Endothelial cell of umbilical vein (primary cell): ENCODE data around the gene CCR5AS.

ENCODE experiments used
- BruUV-seq: library from RNA; stranded (reverse); fragments of 400-500 nt; replicated peaks from 2 replicates; lab custom pipeline; 2021; lab: Mats Ljungman, UMichigan
- CTCF ChIA-PET: fragments of 300-600, 350-600 bp; sonication (Branson Sonifier 250); formaldehyde crosslinking; loops from one replicate; lab custom pipeline; 2021; ENCODE audit warnings: antibody characterized with exemption, inconsistent platforms; lab: Charles Lee
- POLR2A ChIA-PET: fragments of 300-600, 350-600 bp; sonication (Branson Sonifier 250); formaldehyde crosslinking; loops from one replicate; lab custom pipeline; 2021; ENCODE audit warnings: antibody characterized with exemption, inconsistent platforms; lab: Charles Lee
- DNase-seq: peaks from one replicate; pipeline ENCODE4 v3.0.0-alpha.2; 2011; ENCODE audit warnings: low read depth, low spot score
- FAIRE-seq: peaks from 2 replicates; lab custom pipeline; 2011; peaks lifted over from hg19 to GRCh38; lab: Jason Lieb, UNC
- H2AFZ ChIP-seq: 2 replicates; pipeline ENCODE4 v1.6.0; 2012; ENCODE audit warnings: low read depth, low read length, control low read depth, inconsistent platforms
- H3K27ac ChIP-seq: 2 replicates; pipeline ENCODE4 v1.5.1; 2011; ENCODE audit warnings: low read depth, mild to moderate bottlenecking, control low read depth, low read length, moderate library complexity; ENCODE audit not compliant: insufficient read depth
- H3K27me3 ChIP-seq, 2 experiments: 2 replicates each; pipeline versions ENCODE4 v1.6.0 to v1.6.1; 2011; ENCODE audit warnings: low read length in 2 of 2, mixed read lengths in 1 of 2; ENCODE audit not compliant: control insufficient read depth in 2 of 2, insufficient read depth in 2 of 2
- H3K36me3 ChIP-seq, 2 experiments: 2 replicates in 1 of 2; 3 replicates in 1 of 2; pipeline ENCODE4 v1.5.1; 2011; ENCODE audit warnings: low read length in 2 of 2, mild to moderate bottlenecking in 1 of 2, moderate library complexity in 1 of 2; ENCODE audit not compliant: control insufficient read depth in 2 of 2, insufficient read depth in 2 of 2; ENCODE audit errors: extremely low read depth in 1 of 2
- H3K4me1 ChIP-seq: 3 replicates; pipeline ENCODE4 v1.5.1; 2011; ENCODE audit warnings: mild to moderate bottlenecking, low read length; ENCODE audit not compliant: control insufficient read depth, insufficient read depth; ENCODE audit errors: extremely low read depth
- H3K4me2 ChIP-seq: 2 replicates; pipeline ENCODE4 v1.6.1; 2011; ENCODE audit warnings: low read length, control low read depth, mixed read lengths; ENCODE audit not compliant: insufficient read depth
- H3K4me3 ChIP-seq, 3 experiments: fragments of 200-600 bp in 1 of 3; sonication (generic), shearing (Covaris generic) in 1 of 3; replicated peaks in 1 of 3; 2 replicates each; pipeline ENCODE4 v1.5.1; 2011 to 2016; ENCODE audit warnings: control low read depth in 3 of 3, low read length in 3 of 3, mild to moderate bottlenecking in 2 of 3, inconsistent platforms in 1 of 3, low read depth in 1 of 3, moderate library complexity in 1 of 3; ENCODE audit not compliant: insufficient read depth in 1 of 3
- H3K79me2 ChIP-seq: 2 replicates; pipeline ENCODE4 v1.6.0; 2012; ENCODE audit warnings: low read length, inconsistent platforms; ENCODE audit not compliant: control insufficient read depth, insufficient read depth
- H3K9ac ChIP-seq: replicated peaks from 2 replicates; pipeline ENCODE3; 2011; ENCODE audit warnings: low read length, control low read depth; ENCODE audit not compliant: insufficient read depth; ENCODE audit errors: extremely low read depth
- H3K9me1 ChIP-seq: replicated peaks from 3 replicates; pipeline ENCODE4 v1.6.0; 2011; ENCODE audit warnings: mild to moderate bottlenecking, low read length; ENCODE audit not compliant: control insufficient read depth, insufficient read depth; ENCODE audit errors: extremely low read depth
- H3K9me3 ChIP-seq: replicated peaks from 2 replicates; pipeline ENCODE4 v1.5.1; 2012; ENCODE audit warnings: low read length, inconsistent platforms; ENCODE audit not compliant: control insufficient read depth, insufficient read depth
- H4K20me1 ChIP-seq: replicated peaks from 2 replicates; pipeline ENCODE3; 2011; ENCODE audit warnings: mild to moderate bottlenecking, low read length; ENCODE audit not compliant: control insufficient read depth, insufficient read depth; ENCODE audit errors: extremely low read depth
- CTCF ChIP-seq, 2 donors: IDR thresholded peaks; 1 replicate in 1 of 2; 2 replicates in 1 of 2; pipeline ENCODE4 v1.5.1; 2011; ENCODE audit warnings: low read length in 2 of 2, mild to moderate bottlenecking in 2 of 2, moderate library complexity in 2 of 2, control low read depth in 1 of 2, inconsistent platforms in 1 of 2, low read depth in 1 of 2; ENCODE audit not compliant: insufficient read depth in 1 of 2; ENCODE audit errors: extremely low read depth in 1 of 2
- EZH2 ChIP-seq: IDR thresholded peaks from 2 replicates; pipeline ENCODE4 v1.6.1; 2012; ENCODE audit warnings: borderline replicate concordance, low read depth, mild to moderate bottlenecking, moderate library complexity, low read length, inconsistent platforms; ENCODE audit not compliant: severe bottlenecking
- FOS ChIP-seq: IDR thresholded peaks from 2 replicates; pipeline ENCODE4 v1.6.1; 2011; ENCODE audit warnings: mild to moderate bottlenecking, low read length, moderate library complexity, borderline replicate concordance; ENCODE audit not compliant: insufficient read depth
- GATA2 ChIP-seq: IDR thresholded peaks from 2 replicates; pipeline ENCODE4 v1.7.0; 2011; ENCODE audit warnings: low read depth, mild to moderate bottlenecking, moderate library complexity, mixed read lengths, low read length; ENCODE audit not compliant: insufficient read length, insufficient read depth
- JUN ChIP-seq: IDR thresholded peaks from 2 replicates; pipeline ENCODE4 v1.6.1; 2011; ENCODE audit warnings: borderline replicate concordance, low read depth; ENCODE audit not compliant: insufficient read length, insufficient read depth
- MAX ChIP-seq: IDR thresholded peaks from 2 replicates; pipeline ENCODE4 v1.6.1; 2011; ENCODE audit not compliant: insufficient read depth, insufficient read length
- MYC ChIP-seq: IDR thresholded peaks from one replicate; pipeline ENCODE4 v1.6.1; 2011; ENCODE audit warnings: mild to moderate bottlenecking, low read depth, low read length
- POLR2A ChIP-seq: IDR thresholded peaks from 2 replicates; pipeline ENCODE4 v1.6.1; 2012; ENCODE audit warnings: low read depth, mild to moderate bottlenecking, control low read depth, low read length
- POLR2AphosphoS5 ChIP-seq: IDR thresholded peaks from 2 replicates; pipeline ENCODE4 v1.6.1; 2012; ENCODE audit warnings: low read depth, mild to moderate bottlenecking, control low read depth, low read length, moderate library complexity; ENCODE audit not compliant: insufficient read depth
- dilution Hi-C: fragments of 300-500 bp; cut with MboI; formaldehyde crosslinking; loops from one replicate; pipeline ENCODE4 v1.15.0; 2019; ENCODE audit warnings: low sequenced_read_pairs; ENCODE audit not compliant: extremely low pct_ligation_motif_present
- intact Hi-C: fragments of 100-400 bp; cut with micrococcal nuclease; formaldehyde crosslinking; loops from one replicate; pipeline ENCODE4 v1.10.0; 2022

CCR5AS gene

GRCh38 chr3:46321461-46322104 is 85.3 kb downstream of the CCR5AS start:
- H4K20me1 ChIP-seq = no peaks in the 10 kb centered on the region
- ChIA-PET POLR2A (no interaction called here), CTCF (no interaction called here)
- no TSS peak for BruUV-seq
- no peak overlapping the region for H3K9ac ChIP-seq
- no peak overlapping the region for H3K4me2 ChIP-seq
- H3K79me2 ChIP-seq = no peaks in the 10 kb centered on the region
- intact Hi-C loops (no loop called here), dilution Hi-C loops (no loop called here)
- no peaks in the 10 kb centered on the region for H3K4me1 ChIP-seq
- H3K9me1 ChIP-seq = no peaks in the 10 kb centered on the region
- no peak overlapping the region for H3K27ac ChIP-seq
- no peaks in the 10 kb centered on the region for H3K27me3 ChIP-seq
- H2AFZ ChIP-seq = no peak overlapping the region
- no peak overlapping the region for H3K4me3 ChIP-seq
- no peaks in the 10 kb centered on the region for H3K36me3 ChIP-seq
- DNase-seq (no peak), FAIRE-seq (no peak)
- H3K9me3 ChIP-seq = no peaks in the 10 kb centered on the region
- TF ChIP-seq MAX (no peak), GATA2 (no peak), CTCF (IDR thresholded peaks at IDR 0.05; ENCODE audit: extremely low read depth in 1 of 2, insufficient read depth in 1 of 2, low read depth in 1 of 2, low read length in 2 of 2) (no peak), POLR2AphosphoS5 (no peak), POLR2A (no peak), EZH2 (no peak), JUN (no peak), FOS (no peak), MYC (no peak)
